GM12878 (cell line): Measurements from ENCODE around the gene MAGIX. TPM values are rescaled to one million over a fixed set of nuclear protein-coding genes. Genes with fewer than 3 reads are reported as not detected.

Source experiments
- BRCA1 ChIP-seq: IDR thresholded peaks from 2 replicates; pipeline ENCODE4 v1.6.1; 2011; ENCODE audit warnings: low read depth, low read length, improper control_type of control experiment
- CBX3 ChIP-seq: fragments of 200-600 bp; sonication (generic); IDR thresholded peaks from 2 replicates; pipeline ENCODE4 v1.6.1; 2016; ENCODE audit warnings: low read depth, borderline replicate concordance
- CBX5 ChIP-seq: sonication (generic); IDR thresholded peaks from 2 replicates; pipeline ENCODE4 v1.6.1; 2016; ENCODE audit warnings: low read depth, moderate library complexity, mild to moderate bottlenecking, inconsistent platforms
- CEBPB ChIP-seq, 2 experiments: fragments of 150-350 bp in 1 of 2; IDR thresholded peaks; 2 replicates each; pipeline ENCODE4 v1.6.1; 2012 to 2014; ENCODE audit warnings: low read depth in 2 of 2, low read length in 2 of 2, borderline replicate concordance in 1 of 2, inconsistent platforms in 1 of 2
- CREB1 ChIP-seq: IDR thresholded peaks from 2 replicates; pipeline ENCODE4 v1.6.1; 2012; ENCODE audit warnings: low read depth, mild to moderate bottlenecking, inconsistent platforms
- EGR1 ChIP-seq, 2 experiments: IDR thresholded peaks; 1 replicate in 1 of 2; 2 replicates in 1 of 2; pipeline ENCODE4 v1.6.1; 2011 to 2012; ENCODE audit warnings: low read depth in 2 of 2, low read length in 2 of 2, borderline replicate concordance in 1 of 2, mild to moderate bottlenecking in 1 of 2, moderate library complexity in 1 of 2
- GATAD2B ChIP-seq: fragments of 450-650 bp; conservative IDR thresholded peaks from 2 replicates; pipeline ENCODE4 v1.6.1; 2017; ENCODE audit warnings: low read depth, mild to moderate bottlenecking, moderate library complexity
- HDAC2 ChIP-seq: fragments of 200-600 bp; sonication (generic); IDR thresholded peaks from 2 replicates; pipeline ENCODE4 v1.6.1; 2017
- IRF4 ChIP-seq: IDR thresholded peaks from 2 replicates; pipeline ENCODE4 v1.6.1; 2011; ENCODE audit warnings: low read depth, low read length
- JUND ChIP-seq: IDR thresholded peaks from 2 replicates; pipeline ENCODE4 v1.6.1; 2012; ENCODE audit warnings: low read depth, mild to moderate bottlenecking, low read length, improper control_type of control experiment, moderate library complexity
- NFYB ChIP-seq: IDR thresholded peaks from 2 replicates; pipeline ENCODE4 v1.6.1; 2011; ENCODE audit warnings: low read depth, mild to moderate bottlenecking, low read length, improper control_type of control experiment, moderate library complexity; ENCODE audit not compliant: insufficient read depth
- PAX8 ChIP-seq: fragments of 450-650 bp; IDR thresholded peaks from 2 replicates; pipeline ENCODE4 v1.6.1; 2017; ENCODE audit warnings: mild to moderate bottlenecking, moderate library complexity
- RELB ChIP-seq: fragments of 450-650 bp; IDR thresholded peaks from 2 replicates; pipeline ENCODE4 v1.6.1; 2017; ENCODE audit warnings: low read depth, mild to moderate bottlenecking, moderate library complexity
- SIX5 ChIP-seq: IDR thresholded peaks from 2 replicates; pipeline ENCODE4 v1.6.1; 2011; ENCODE audit warnings: mild to moderate bottlenecking, low read depth, low read length, moderate library complexity; ENCODE audit not compliant: severe bottlenecking
- SKIL ChIP-seq: fragments of 450-650 bp; IDR thresholded peaks from 2 replicates; pipeline ENCODE4 v1.6.1; 2017; ENCODE audit warnings: mild to moderate bottlenecking, low read depth, inconsistent platforms; ENCODE audit not compliant: poor library complexity, severe bottlenecking
- SMARCA5 ChIP-seq: fragments of 450-650 bp; IDR thresholded peaks from 2 replicates; pipeline ENCODE4 v1.6.1; 2017; ENCODE audit warnings: mild to moderate bottlenecking
- SUZ12 ChIP-seq: fragments of 200-600 bp; sonication (generic); IDR thresholded peaks from one replicate; pipeline ENCODE4 v1.6.1; 2018; ENCODE audit warnings: antibody characterized with exemption, mild to moderate bottlenecking; ENCODE audit not compliant: unreplicated experiment
- WRNIP1 ChIP-seq: IDR thresholded peaks from 2 replicates; pipeline ENCODE4 v1.6.1; 2011; ENCODE audit warnings: low read depth, low read length, improper control_type of control experiment, borderline replicate concordance
- ZNF622 ChIP-seq: fragments of 450-650 bp; IDR thresholded peaks from 2 replicates; pipeline ENCODE4 v1.6.1; 2017; ENCODE audit warnings: mild to moderate bottlenecking, inconsistent platforms
- polyA plus RNA-seq, 11 experiments: library from polyadenylated mRNA; depleted of rRNA in 4 of 11; unstranded in 6 of 11; stranded (reverse) in 5 of 11; fragments of >200 nt; fragmentation: Nextera tagmentation in 4 of 11; fragmentation: Illumina TruSeq in 1 of 11; extraction: Ambion mirVana in 4 of 11; extraction: Trizol in 1 of 11; gene quantifications; 1 replicate in 1 of 11; 2 replicates in 10 of 11; pipeline versions ENCODE4 v1.2.1 to v1.2.3, GENCODE V29; 2011 to 2016; ENCODE audit warnings: inconsistent platforms in 2 of 11, missing spikeins in 2 of 11, low read depth in 1 of 11
- total RNA-seq, 4 experiments: library from RNA; depleted of rRNA in 3 of 4; stranded (reverse); fragments of >200 nt in 3 of 4; fragmentation: Illumina TruSeq in 1 of 4; extraction: Trizol in 1 of 4; gene quantifications; 2 replicates each; pipeline versions ENCODE4 v1.2.1 to v1.2.3, GENCODE V29; 2013 to 2021
- TF ChIP-seq, protein P1 (sequence below): IDR thresholded peaks from 2 replicates; pipeline ENCODE4 v1.6.1; 2012; ENCODE audit warnings: low read depth, low read length, improper control_type of control experiment
- TF ChIP-seq, protein P2 (sequence below): IDR thresholded peaks from 2 replicates; pipeline ENCODE4 v1.6.1; 2012; ENCODE audit warnings: low read length, inconsistent platforms
- TF ChIP-seq, protein P3 (sequence below): IDR thresholded peaks from 2 replicates; pipeline ENCODE4 v1.6.1; 2011; ENCODE audit warnings: low read depth, mild to moderate bottlenecking, low read length, moderate library complexity, borderline replicate concordance; ENCODE audit errors: extremely low read depth

Gene MAGIX
- total and polyA plus RNA-seq, 10 of the 15 experiments (the other 5 are each of a cell fraction or from before 2014, with no cell fraction given) = 0.03 to 2.5 (median 0.82) TPM

DNA sequence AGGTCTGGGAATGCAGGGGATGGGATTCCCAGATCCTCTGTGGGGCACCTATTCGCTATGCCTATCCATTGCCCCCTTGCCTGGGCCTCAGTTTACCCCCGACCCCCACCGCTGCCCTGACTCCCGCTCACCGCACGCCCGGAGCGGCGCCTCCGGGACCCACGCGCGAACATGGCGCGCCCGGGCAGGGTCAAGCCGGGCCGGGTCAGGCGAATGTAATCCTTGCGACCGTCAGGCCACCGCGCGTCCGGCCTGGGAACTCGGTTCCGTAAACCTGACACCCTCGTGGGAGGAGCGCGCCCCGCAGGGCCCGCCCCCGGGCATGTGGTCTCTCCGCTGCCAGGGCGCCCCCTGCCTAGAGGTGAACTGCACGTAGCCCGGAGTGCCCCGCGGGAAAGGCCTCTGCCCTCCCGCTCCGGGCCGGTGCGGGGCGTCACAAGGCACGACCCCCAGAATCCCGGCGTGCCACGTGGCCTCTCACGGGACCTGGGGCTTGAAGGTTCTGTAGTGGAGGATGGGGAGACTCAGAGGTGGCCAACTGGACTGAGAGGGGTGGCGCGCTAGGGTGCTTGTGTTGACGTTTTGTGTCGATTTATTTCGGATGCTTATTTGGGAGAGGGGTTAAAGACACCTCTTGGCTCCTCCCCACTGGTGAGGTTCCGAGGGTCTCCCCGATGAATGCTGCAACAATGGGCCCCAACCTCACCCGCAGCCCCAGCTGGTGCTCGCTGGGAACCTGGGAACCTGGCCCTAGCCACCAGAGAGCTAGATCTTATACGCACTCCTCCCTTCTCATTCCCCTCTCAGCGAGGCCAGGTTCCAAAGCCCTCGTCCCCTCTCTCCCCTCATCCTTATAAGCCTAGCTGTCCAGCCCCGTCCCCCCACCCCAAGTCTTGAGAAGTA is 23.8 kb downstream of the MAGIX start, which contains the start of gene PRICKLE3 (continued):
- no peak for TF ChIP-seq RELB
- no peak for TF ChIP-seq BRCA1
- no peak for TF ChIP-seq CBX3
- TF ChIP-seq, protein P1, sequence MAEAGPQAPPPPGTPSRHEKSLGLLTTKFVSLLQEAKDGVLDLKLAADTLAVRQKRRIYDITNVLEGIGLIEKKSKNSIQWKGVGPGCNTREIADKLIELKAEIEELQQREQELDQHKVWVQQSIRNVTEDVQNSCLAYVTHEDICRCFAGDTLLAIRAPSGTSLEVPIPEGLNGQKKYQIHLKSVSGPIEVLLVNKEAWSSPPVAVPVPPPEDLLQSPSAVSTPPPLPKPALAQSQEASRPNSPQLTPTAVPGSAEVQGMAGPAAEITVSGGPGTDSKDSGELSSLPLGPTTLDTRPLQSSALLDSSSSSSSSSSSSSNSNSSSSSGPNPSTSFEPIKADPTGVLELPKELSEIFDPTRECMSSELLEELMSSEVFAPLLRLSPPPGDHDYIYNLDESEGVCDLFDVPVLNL = no peak
- TF ChIP-seq SMARCA5 = peak; percentile 60
- no peak for TF ChIP-seq CBX5
- TF ChIP-seq EGR1 (IDR thresholded peaks at IDR 0.05; ENCODE audit: borderline replicate concordance in 1 of 2, low read depth in 2 of 2, low read length in 2 of 2) = 0 out of 3 replicates have a peak, but pooled peaks of 1 of the 2 experiments have one; percentile 10
- TF ChIP-seq, protein P2, sequence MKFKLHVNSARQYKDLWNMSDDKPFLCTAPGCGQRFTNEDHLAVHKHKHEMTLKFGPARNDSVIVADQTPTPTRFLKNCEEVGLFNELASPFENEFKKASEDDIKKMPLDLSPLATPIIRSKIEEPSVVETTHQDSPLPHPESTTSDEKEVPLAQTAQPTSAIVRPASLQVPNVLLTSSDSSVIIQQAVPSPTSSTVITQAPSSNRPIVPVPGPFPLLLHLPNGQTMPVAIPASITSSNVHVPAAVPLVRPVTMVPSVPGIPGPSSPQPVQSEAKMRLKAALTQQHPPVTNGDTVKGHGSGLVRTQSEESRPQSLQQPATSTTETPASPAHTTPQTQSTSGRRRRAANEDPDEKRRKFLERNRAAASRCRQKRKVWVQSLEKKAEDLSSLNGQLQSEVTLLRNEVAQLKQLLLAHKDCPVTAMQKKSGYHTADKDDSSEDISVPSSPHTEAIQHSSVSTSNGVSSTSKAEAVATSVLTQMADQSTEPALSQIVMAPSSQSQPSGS = no peak
- no peak for TF ChIP-seq SKIL
- TF ChIP-seq GATAD2B = peak; percentile 86
- no peak for TF ChIP-seq JUND
- TF ChIP-seq NFYB = no peak
- no peak for TF ChIP-seq PAX8
- TF ChIP-seq, protein P3, sequence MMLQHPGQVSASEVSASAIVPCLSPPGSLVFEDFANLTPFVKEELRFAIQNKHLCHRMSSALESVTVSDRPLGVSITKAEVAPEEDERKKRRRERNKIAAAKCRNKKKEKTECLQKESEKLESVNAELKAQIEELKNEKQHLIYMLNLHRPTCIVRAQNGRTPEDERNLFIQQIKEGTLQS = no peak
- no peak for TF ChIP-seq HDAC2
- no peak for TF ChIP-seq CREB1
- TF ChIP-seq ZNF622 = no peak
- TF ChIP-seq SIX5 = peak; percentile 36
- no peak for TF ChIP-seq SUZ12
- no peak for TF ChIP-seq IRF4
- no peak for TF ChIP-seq WRNIP1
- no peak for TF ChIP-seq CEBPB (IDR thresholded peaks at IDR 0.05; ENCODE audit: borderline replicate concordance in 1 of 2, low read depth in 2 of 2, low read length in 2 of 2)
